Lung (tissue), 12 donors: ENCODE data around the gene FOXD2. TPM values are rescaled to one million over a fixed set of nuclear protein-coding genes. Genes with fewer than 3 reads are reported as not detected.

Source experiments
- ATAC-seq: fragments of 200-7000 bp; cut with Tn5 transposase; one replicate; pipeline ENCODE4 v1.9.1; 2020; ENCODE audit warnings: moderate number of reproducible peaks; ENCODE audit not compliant: insufficient read depth, low FRiP score
- DNase-seq, 3 donors: peaks; one replicate each; pipeline ENCODE4 v3.0.0-alpha.2; 2013 to 2017
- H3K27ac ChIP-seq, 2 donors: one replicate each; pipeline ENCODE4 v1.5.1; 2013; ENCODE audit warnings: mild to moderate bottlenecking in 2 of 2, moderate library complexity in 2 of 2, control low read depth in 1 of 2, inconsistent platforms in 1 of 2, low read depth in 1 of 2, low read length in 1 of 2
- H3K27me3 ChIP-seq, 3 donors: one replicate each; pipeline ENCODE4 v1.5.1; 2013; ENCODE audit warnings: low read length in 2 of 3; ENCODE audit not compliant: control insufficient read depth in 3 of 3, insufficient read depth in 3 of 3
- H3K36me3 ChIP-seq, 4 donors: one replicate each; pipeline ENCODE4 v1.5.1; 2013; ENCODE audit warnings: low read length in 4 of 4, mild to moderate bottlenecking in 1 of 4, moderate library complexity in 1 of 4; ENCODE audit not compliant: control insufficient read depth in 4 of 4, insufficient read depth in 4 of 4
- H3K4me1 ChIP-seq, 5 donors: one replicate each; pipeline ENCODE4 v1.5.1; 2013; ENCODE audit warnings: low read length in 5 of 5, mild to moderate bottlenecking in 2 of 5, moderate library complexity in 1 of 5; ENCODE audit not compliant: control insufficient read depth in 5 of 5, insufficient read depth in 5 of 5
- H3K4me3 ChIP-seq: one replicate; pipeline ENCODE4 v1.5.1; 2013; ENCODE audit warnings: mild to moderate bottlenecking, control low read depth, moderate library complexity
- H3K9ac ChIP-seq, 2 donors: one replicate each; pipeline ENCODE4 v1.5.1; 2013; ENCODE audit warnings: low read length in 2 of 2, control low read depth in 1 of 2; ENCODE audit not compliant: insufficient read depth in 1 of 2
- H3K9me3 ChIP-seq, 4 donors: one replicate each; pipeline ENCODE4 v1.5.1; 2013; ENCODE audit warnings: low read length in 3 of 4, mild to moderate bottlenecking in 1 of 4, moderate library complexity in 1 of 4; ENCODE audit not compliant: control insufficient read depth in 4 of 4, insufficient read depth in 3 of 4
- WGBS, 2 donors: extraction: QIAGEN DNeasy Blood & Tissue Kit; methylation state at CpG; one replicate each; pipeline ENCODE4 v1.1.7; 2013; 5-methylcytosine and 5-hydroxymethylcytosine counted together
- polyA plus RNA-seq, 2 donors: library from polyadenylated mRNA; stranded (reverse); fragments of 200-250 nt; gene quantifications; one replicate each; pipeline ENCODE4 v1.2.1, GENCODE V29; 2013
- total RNA-seq, 2 donors: library from RNA; depleted of rRNA in 1 of 2; stranded (reverse); fragments of >200 nt in 1 of 2; gene quantifications; one replicate each; pipeline ENCODE4 v1.2.1, GENCODE V29; 2014 to 2021
- TF ChIP-seq, protein P1 (sequence below): IDR thresholded peaks from 2 replicates; pipeline ENCODE4 v1.5.1; 2012; ENCODE audit warnings: mild to moderate bottlenecking; ENCODE audit errors: control extremely low read depth, extremely low read depth
- donor health status: control.
- donor health status: control.
- donor health status: Bipolar disorder and iron deficiency.
- donor health status: healthy.
- donor health status: DM: yes; HTN: yes; CAD: no.

Gene FOXD2
- total and polyA plus RNA-seq, 4 donors: 0.09 to 1.1 (median 0.14) TPM

- peaks cover 0 to 12% (median 0%) of the 10 kb centered on the region in 3 donors for H3K27me3 ChIP-seq
- 86 to 89% methylated on average over 4 of the region's 4 CpGs for WGBS, 2 donors
These were observed 38.6 kb upstream of the FOXD2 start for GRCh38 chr1:47399138-47399845.

DNA sequence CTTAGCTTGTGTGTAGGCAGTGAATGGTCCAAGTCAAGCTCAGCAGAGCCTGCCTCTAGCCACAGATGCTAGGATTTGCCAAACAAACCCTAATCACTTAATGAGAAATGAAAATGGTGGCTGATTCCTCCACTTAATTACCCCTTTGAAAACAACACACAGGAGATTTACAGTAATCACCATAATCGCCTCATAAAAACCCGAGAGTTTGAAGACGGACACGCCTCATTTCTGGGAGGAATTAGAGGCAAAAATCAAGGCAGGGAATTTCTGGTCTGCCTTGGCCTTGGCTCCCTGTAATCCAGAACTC lies 38.0 kb upstream of the FOXD2 start:
- ATAC-seq (no peak), DNase-seq (no peak)
- Histone ChIP-seq H3K27me3 (peaks cover 0 to 12% (median 0%) of the 10 kb centered on the region in 3 donors), H3K9ac (no peak overlapping the region), H3K4me1 (no peaks in the 10 kb centered on the region), H3K4me3 (no peak overlapping the region), H3K27ac (no peak overlapping the region), H3K36me3 (no peaks in the 10 kb centered on the region), H3K9me3 (peaks cover 0 to 2% (median 0%) of the 10 kb centered on the region in 4 donors)
- 95 to 98% methylated on average over 4 of the region's 4 CpGs for WGBS, 2 donors
- TF ChIP-seq, protein P1, sequence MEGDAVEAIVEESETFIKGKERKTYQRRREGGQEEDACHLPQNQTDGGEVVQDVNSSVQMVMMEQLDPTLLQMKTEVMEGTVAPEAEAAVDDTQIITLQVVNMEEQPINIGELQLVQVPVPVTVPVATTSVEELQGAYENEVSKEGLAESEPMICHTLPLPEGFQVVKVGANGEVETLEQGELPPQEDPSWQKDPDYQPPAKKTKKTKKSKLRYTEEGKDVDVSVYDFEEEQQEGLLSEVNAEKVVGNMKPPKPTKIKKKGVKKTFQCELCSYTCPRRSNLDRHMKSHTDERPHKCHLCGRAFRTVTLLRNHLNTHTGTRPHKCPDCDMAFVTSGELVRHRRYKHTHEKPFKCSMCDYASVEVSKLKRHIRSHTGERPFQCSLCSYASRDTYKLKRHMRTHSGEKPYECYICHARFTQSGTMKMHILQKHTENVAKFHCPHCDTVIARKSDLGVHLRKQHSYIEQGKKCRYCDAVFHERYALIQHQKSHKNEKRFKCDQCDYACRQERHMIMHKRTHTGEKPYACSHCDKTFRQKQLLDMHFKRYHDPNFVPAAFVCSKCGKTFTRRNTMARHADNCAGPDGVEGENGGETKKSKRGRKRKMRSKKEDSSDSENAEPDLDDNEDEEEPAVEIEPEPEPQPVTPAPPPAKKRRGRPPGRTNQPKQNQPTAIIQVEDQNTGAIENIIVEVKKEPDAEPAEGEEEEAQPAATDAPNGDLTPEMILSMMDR: no peak

More at GRCh38 chr1:47399138-47399845, 38.6 kb upstream of the FOXD2 start:
- Histone ChIP-seq H3K27ac (no peak overlapping the region), H3K4me3 (no peak overlapping the region), H3K9ac (no peak overlapping the region), H3K36me3 (no peaks in the 10 kb centered on the region), H3K9me3 (peaks cover 0 to 2% (median 0%) of the 10 kb centered on the region in 4 donors), H3K4me1 (no peaks in the 10 kb centered on the region)
- no peak for ATAC-seq
- DNase-seq: no peak
- TF ChIP-seq, protein P1: no peak

DNA sequence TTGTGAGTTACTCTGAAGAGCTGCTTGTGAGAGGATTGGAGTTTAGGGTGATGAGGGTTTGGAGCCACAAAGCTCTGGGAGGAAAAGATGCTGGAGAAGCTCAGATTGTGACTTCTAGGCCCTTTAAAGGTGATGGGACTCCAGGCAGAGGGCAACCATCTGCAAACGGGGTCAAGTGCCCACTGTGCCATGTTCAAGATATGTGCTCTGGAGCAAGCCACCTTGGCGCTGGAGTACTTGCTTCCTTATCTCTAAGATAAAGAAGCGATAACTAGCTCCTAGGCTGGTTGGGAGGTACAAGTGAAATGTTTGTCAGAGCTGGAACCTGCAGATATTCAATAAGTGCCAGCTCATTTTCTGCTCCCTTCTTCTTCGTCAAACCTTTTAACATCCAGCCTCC lies 36.1 kb upstream of the FOXD2 start:
- no peak overlapping the region for H3K9ac ChIP-seq
- peaks cover 0 to 14% (median 3%) of the 10 kb centered on the region in 5 donors for H3K4me1 ChIP-seq
- H3K9me3 ChIP-seq: peaks cover 0 to 2% (median 0%) of the 10 kb centered on the region in 4 donors
- no peaks in the 10 kb centered on the region for H3K36me3 ChIP-seq
- H3K27me3 ChIP-seq: peaks cover 0 to 12% (median 0%) of the 10 kb centered on the region in 3 donors
- WGBS, 2 donors: 68 to 85% methylated on average over 4 of the region's 4 CpGs
- no peak overlapping the region for H3K4me3 ChIP-seq
- TF ChIP-seq, protein P1: no peak
- no peak for DNase-seq
- no peak for ATAC-seq
- H3K27ac ChIP-seq: no peak overlapping the region

- TF ChIP-seq, protein P1: no peak
- ATAC-seq (no peak), DNase-seq (no peak)
- Histone ChIP-seq H3K4me3 (no peak overlapping the region), H3K27me3 (peaks cover 0 to 12% (median 0%) of the 10 kb centered on the region in 3 donors), H3K27ac (no peak overlapping the region), H3K4me1 (peaks cover 0 to 18% (median 3%) of the 10 kb centered on the region in 5 donors), H3K36me3 (no peaks in the 10 kb centered on the region), H3K9me3 (peaks cover 0 to 2% (median 0%) of the 10 kb centered on the region in 4 donors), H3K9ac (no peak overlapping the region)
- 87 to 89% methylated on average over 4 of the region's 4 CpGs for WGBS, 2 donors
These were observed 35.3 kb upstream of the FOXD2 start for GRCh38 chr1:47402591-47402990.
